ENCODE results near the gene COL4A1. TPM values are rescaled to one million over a fixed set of nuclear protein-coding genes. Genes with fewer than 3 reads are reported as not detected.

Gene COL4A1
- total RNA-seq, 1 donor from 2014 or later: 105 TPM

DNA sequence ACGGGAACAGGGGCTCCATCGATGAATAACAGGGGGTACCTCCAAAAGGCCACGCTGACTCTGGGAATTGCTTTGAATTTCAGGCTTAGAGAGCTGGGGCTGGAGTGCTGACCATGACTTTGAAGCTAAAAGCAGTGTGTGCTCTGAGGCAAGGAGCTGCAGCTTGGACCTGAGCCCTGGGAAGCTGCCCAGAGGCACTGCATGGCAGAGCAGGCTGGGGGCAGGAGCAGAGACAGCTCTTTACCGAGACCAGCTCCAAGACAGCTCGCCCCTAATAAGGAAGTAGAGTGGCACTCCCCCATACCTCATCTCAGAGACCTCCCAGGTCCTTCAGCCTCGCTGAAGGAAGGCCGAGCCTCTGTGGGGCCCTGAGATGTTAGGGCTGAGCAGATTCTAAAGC lies 200.2 kb downstream of the COL4A1 start:
- H3K4me3 ChIP-seq: no peak overlapping the region
- no peaks in the 10 kb centered on the region for H3K36me3 ChIP-seq
- no peak for DNase-seq (ENCODE audit: low spot score)
- H3F3A ChIP-seq (ENCODE audit: low read depth): peaks cover 16% of the 10 kb centered on the region
- no peak overlapping the region for H3K27ac Mint-ChIP-seq
- H3K9me3 ChIP-seq (ENCODE audit: low read depth): no peaks in the 10 kb centered on the region
- H3K27me3 ChIP-seq: no peaks in the 10 kb centered on the region
- H3K9ac ChIP-seq: no peak overlapping the region
- no peaks in the 10 kb centered on the region for H3K36me3 Mint-ChIP-seq
- TF ChIP-seq EZH2phosphoT487 (IDR thresholded peaks at IDR 0.05) (no peak), EZH2 (IDR thresholded peaks at IDR 0.05) (no peak)
- TF ChIP-seq, protein P1, sequence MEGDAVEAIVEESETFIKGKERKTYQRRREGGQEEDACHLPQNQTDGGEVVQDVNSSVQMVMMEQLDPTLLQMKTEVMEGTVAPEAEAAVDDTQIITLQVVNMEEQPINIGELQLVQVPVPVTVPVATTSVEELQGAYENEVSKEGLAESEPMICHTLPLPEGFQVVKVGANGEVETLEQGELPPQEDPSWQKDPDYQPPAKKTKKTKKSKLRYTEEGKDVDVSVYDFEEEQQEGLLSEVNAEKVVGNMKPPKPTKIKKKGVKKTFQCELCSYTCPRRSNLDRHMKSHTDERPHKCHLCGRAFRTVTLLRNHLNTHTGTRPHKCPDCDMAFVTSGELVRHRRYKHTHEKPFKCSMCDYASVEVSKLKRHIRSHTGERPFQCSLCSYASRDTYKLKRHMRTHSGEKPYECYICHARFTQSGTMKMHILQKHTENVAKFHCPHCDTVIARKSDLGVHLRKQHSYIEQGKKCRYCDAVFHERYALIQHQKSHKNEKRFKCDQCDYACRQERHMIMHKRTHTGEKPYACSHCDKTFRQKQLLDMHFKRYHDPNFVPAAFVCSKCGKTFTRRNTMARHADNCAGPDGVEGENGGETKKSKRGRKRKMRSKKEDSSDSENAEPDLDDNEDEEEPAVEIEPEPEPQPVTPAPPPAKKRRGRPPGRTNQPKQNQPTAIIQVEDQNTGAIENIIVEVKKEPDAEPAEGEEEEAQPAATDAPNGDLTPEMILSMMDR (IDR thresholded peaks at IDR 0.05): no peak
- no peak overlapping the region for H3K27ac ChIP-seq
- H3K4me3 Mint-ChIP-seq: no peak overlapping the region
- no peak overlapping the region for H3K4me2 ChIP-seq
- no peak overlapping the region for H2AFZ ChIP-seq (replicated peaks)
- peaks cover 8% of the 10 kb centered on the region for H3K4me1 Mint-ChIP-seq
- no peaks in the 10 kb centered on the region for H3K9me3 Mint-ChIP-seq
- no peaks in the 10 kb centered on the region for H3K79me2 ChIP-seq (ENCODE audit: low read depth)
- H4K20me1 ChIP-seq (ENCODE audit: low read depth): no peaks in the 10 kb centered on the region
- H3K27me3 Mint-ChIP-seq (ENCODE audit: insufficient read depth, low read depth): peaks cover 11% of the 10 kb centered on the region
- H3K4me1 ChIP-seq: peaks cover 9% of the 10 kb centered on the region

DNA sequence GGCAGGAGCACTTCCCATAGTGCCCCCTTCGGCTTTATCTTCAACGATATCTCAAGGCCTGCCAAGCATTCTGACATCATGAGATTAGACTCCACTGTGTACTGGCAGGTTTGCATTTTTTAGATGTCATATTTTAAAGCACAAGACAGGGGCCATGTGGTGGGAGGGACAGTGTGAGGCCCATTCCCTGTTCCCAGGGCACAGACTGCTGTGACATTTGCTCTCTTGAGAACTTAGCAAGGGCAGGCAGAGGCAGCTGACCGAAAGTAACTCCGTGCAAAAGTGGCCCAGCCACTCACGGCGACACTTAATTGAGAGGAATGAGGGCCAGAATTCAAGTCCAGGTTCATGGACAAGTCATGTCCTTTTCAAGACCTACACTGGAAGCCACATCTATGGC lies 201.8 kb downstream of the COL4A1 start:
- peaks cover 9% of the 10 kb centered on the region for H3K4me1 ChIP-seq
- TF ChIP-seq, protein P1 (IDR thresholded peaks at IDR 0.05): no peak
- TF ChIP-seq EZH2phosphoT487 (IDR thresholded peaks at IDR 0.05): no peak
- TF ChIP-seq EZH2 (IDR thresholded peaks at IDR 0.05): no peak
- no peaks in the 10 kb centered on the region for H3K36me3 ChIP-seq
- no peaks in the 10 kb centered on the region for H4K20me1 ChIP-seq (ENCODE audit: low read depth)
- peaks cover 7% of the 10 kb centered on the region for H3K9me3 Mint-ChIP-seq
- no peak overlapping the region for H2AFZ ChIP-seq (replicated peaks)
- H3K79me2 ChIP-seq (ENCODE audit: low read depth): no peaks in the 10 kb centered on the region
- no peaks in the 10 kb centered on the region for H3K9me3 ChIP-seq (ENCODE audit: low read depth)
- no peaks in the 10 kb centered on the region for H3K36me3 Mint-ChIP-seq
- DNase-seq (ENCODE audit: low spot score): no peak
- peaks cover 8% of the 10 kb centered on the region for H3K4me1 Mint-ChIP-seq
- no peak overlapping the region for H3K4me3 ChIP-seq
- no peaks in the 10 kb centered on the region for H3K27me3 ChIP-seq
- H3K27ac ChIP-seq: no peak overlapping the region
- H3K4me3 Mint-ChIP-seq: no peak overlapping the region
- no peak overlapping the region for H3K4me2 ChIP-seq
- peaks cover 14% of the 10 kb centered on the region for H3K27me3 Mint-ChIP-seq (ENCODE audit: insufficient read depth, low read depth)
- H3K27ac Mint-ChIP-seq: no peak overlapping the region
- H3F3A ChIP-seq (ENCODE audit: low read depth): peaks cover 12% of the 10 kb centered on the region
- no peak overlapping the region for H3K9ac ChIP-seq

DNA sequence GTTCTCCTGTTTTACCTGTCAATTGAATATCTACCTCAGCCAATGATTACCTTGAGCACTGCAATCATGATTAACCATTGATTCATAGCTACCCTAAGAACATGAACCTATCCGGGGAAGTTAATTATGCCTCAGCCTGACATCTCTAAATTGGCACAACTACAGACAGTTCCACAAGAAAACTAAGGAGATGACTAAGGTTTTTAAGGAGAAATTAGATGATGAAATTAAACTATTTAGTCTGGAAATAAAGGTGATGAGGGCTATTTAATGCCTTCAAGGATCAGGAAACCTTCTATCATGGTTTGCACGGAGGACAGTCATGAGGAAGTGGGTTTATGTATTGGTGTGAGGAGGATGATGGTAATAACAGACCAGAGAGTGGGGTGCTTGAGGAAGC lies 203.4 kb downstream of the COL4A1 start:
- Histone ChIP-seq H3K36me3 (peaks cover 4% of the 10 kb centered on the region), H3K27ac (no peak overlapping the region), H3K4me1 (no peaks in the 10 kb centered on the region), H3K4me3 (no peak overlapping the region), H3K27me3 (no peaks in the 10 kb centered on the region), H3K79me2 (ENCODE audit: low read depth) (no peaks in the 10 kb centered on the region), H3K9ac (no peak overlapping the region), H4K20me1 (ENCODE audit: low read depth) (no peaks in the 10 kb centered on the region), H3K4me2 (no peak overlapping the region), H3K9me3 (ENCODE audit: low read depth) (peaks cover 3% of the 10 kb centered on the region), H3F3A (ENCODE audit: low read depth) (no peaks in the 10 kb centered on the region), H2AFZ (replicated peaks) (no peak overlapping the region)
- Mint-ChIP-seq H3K27me3 (ENCODE audit: insufficient read depth, low read depth) (peaks cover 14% of the 10 kb centered on the region), H3K9me3 (peaks cover 13% of the 10 kb centered on the region), H3K4me3 (no peak overlapping the region), H3K4me1 (no peaks in the 10 kb centered on the region), H3K36me3 (peaks cover 3% of the 10 kb centered on the region), H3K27ac (no peak overlapping the region)
- no peak for DNase-seq (ENCODE audit: low spot score)
- TF ChIP-seq EZH2 (IDR thresholded peaks at IDR 0.05) (no peak), EZH2phosphoT487 (IDR thresholded peaks at IDR 0.05) (no peak)
- TF ChIP-seq, protein P1 (IDR thresholded peaks at IDR 0.05): no peak

All from neural progenitor cell (in vitro differentiated cells).